ENCODE data around the gene SERPINA5.
"Not testable (repeated sequence)": the region's sequence is repeated elsewhere in the genome, so short reads cannot be mapped to it uniquely, and the experiment has no call there.

The SERPINA5 gene

GRCh38 chr14:94602722-94603121 lies 21.5 kb downstream of the SERPINA5 start:
- DNase-seq: no peak

GRCh38 chr14:94605361-94605760 lies 24.1 kb downstream of the SERPINA5 start:
- no peak for DNase-seq

GRCh38 chr14:94608966-94609365 lies 27.7 kb downstream of the SERPINA5 start:
- not testable (repeated sequence) for DNase-seq

GRCh38 chr14:94611179-94611578 lies 30.0 kb downstream of the SERPINA5 start:
- DNase-seq: no peak

- DNase-seq: no peak
These were observed 30.9 kb downstream of the SERPINA5 start, which contains the start of gene SERPINA3 for GRCh38 chr14:94612174-94612573. Gene SERPINA3, plus strand, starts transcription at chr14:94612391. Its CDS starts 2,051 bp downstream, at chr14:94614442.

- no peak for DNase-seq
These were observed 31.6 kb downstream of the SERPINA5 start for GRCh38 chr14:94612580-94613554.

GRCh38 chr14:94613720-94614644 lies 32.8 kb downstream of the SERPINA5 start:
- no peak for DNase-seq

- no peak for DNase-seq
These were observed 33.6 kb downstream of the SERPINA5 start for GRCh38 chr14:94614802-94615201.

GRCh38 chr14:94615254-94615653 lies 34.0 kb downstream of the SERPINA5 start:
- no peak for DNase-seq

- no peak for DNase-seq
These were observed 34.8 kb downstream of the SERPINA5 start for GRCh38 chr14:94615823-94616570.

- no peak for DNase-seq
These were observed 36.2 kb downstream of the SERPINA5 start for GRCh38 chr14:94617366-94617941.

- DNase-seq: no peak
These were observed 37.0 kb downstream of the SERPINA5 start for GRCh38 chr14:94617988-94618822.

- no peak for DNase-seq
These were observed 38.1 kb downstream of the SERPINA5 start for GRCh38 chr14:94619297-94619696.

GRCh38 chr14:94620597-94620996 lies 39.4 kb downstream of the SERPINA5 start:
- no peak for DNase-seq

- DNase-seq: no peak
These were observed 40.3 kb downstream of the SERPINA5 start for GRCh38 chr14:94621358-94622134.

GRCh38 chr14:94622653-94623421 lies 41.6 kb downstream of the SERPINA5 start:
- DNase-seq: no peak

- DNase-seq: no peak
These were observed 42.2 kb downstream of the SERPINA5 start for GRCh38 chr14:94623422-94623809.

GRCh38 chr14:94623856-94624499 lies 42.8 kb downstream of the SERPINA5 start:
- no peak for DNase-seq

Data from CD4-positive, alpha-beta T cell treated with Interferon gamma for 1 hour (primary cell).